Activated B cell treated with CpG ODN at 0.5 μM for 24 hours (primary cell): Measurements from ENCODE around the gene AP4E1. TPM values are rescaled to one million over a fixed set of nuclear protein-coding genes. Genes with fewer than 3 reads are reported as not detected.

ENCODE experiments used
- ATAC-seq: fragments of 200-7000 bp; cut with Tn5 transposase; one replicate; pipeline ENCODE4 v1.10.0; 2021; ENCODE audit warnings: low read depth, mild to moderate bottlenecking, moderate library complexity
- CTCF ChIA-PET: fragments of 350-600 bp; sonication (Branson Sonifier 250); formaldehyde crosslinking; loops from one replicate; lab custom pipeline; 2021; ENCODE audit warnings: antibody characterized with exemption; lab: Charles Lee
- POLR2A ChIA-PET: fragments of 350-600 bp; sonication (Branson Sonifier 250); formaldehyde crosslinking; loops from one replicate; lab custom pipeline; 2021; ENCODE audit warnings: antibody characterized with exemption; lab: Charles Lee
- DNase-seq: peaks from one replicate; pipeline ENCODE4 v3.0.0; 2022
- H3K27ac Mint-ChIP-seq: one replicate; pipeline ENCODE4 v1.8.0; 2020; ENCODE audit warnings: mixed read lengths
- H3K27me3 Mint-ChIP-seq: one replicate; pipeline ENCODE4 v1.8.0; 2021; ENCODE audit warnings: mixed read lengths
- H3K36me3 Mint-ChIP-seq: one replicate; pipeline ENCODE4 v1.8.0; 2021; ENCODE audit warnings: low read depth, mixed read lengths
- H3K4me1 Mint-ChIP-seq: one replicate; pipeline ENCODE4 v1.8.0; 2021; ENCODE audit warnings: mixed read lengths
- H3K4me3 Mint-ChIP-seq: one replicate; pipeline ENCODE4 v1.8.0; 2020; ENCODE audit warnings: mild to moderate bottlenecking, mixed read lengths
- H3K9me3 Mint-ChIP-seq: one replicate; pipeline ENCODE4 v1.8.0; 2020; ENCODE audit warnings: mixed read lengths
- intact Hi-C: fragments of 100-400 bp; cut with micrococcal nuclease; formaldehyde crosslinking; loops from one replicate; pipeline ENCODE4 v1.15.1; 2024
- total RNA-seq: library from RNA; stranded (reverse); gene quantifications from 2 replicates; pipeline ENCODE4 v1.2.3, GENCODE V29; 2022
- TF ChIP-seq, protein P1 (sequence below): fragments of 200-600 bp; IDR thresholded peaks from one replicate; pipeline ENCODE4 v1.8.0; 2022; ENCODE audit warnings: antibody characterized with exemption, mild to moderate bottlenecking

AP4E1 gene
- total RNA-seq, 1 donor from 2014 or later, result 13.4 TPM

DNA sequence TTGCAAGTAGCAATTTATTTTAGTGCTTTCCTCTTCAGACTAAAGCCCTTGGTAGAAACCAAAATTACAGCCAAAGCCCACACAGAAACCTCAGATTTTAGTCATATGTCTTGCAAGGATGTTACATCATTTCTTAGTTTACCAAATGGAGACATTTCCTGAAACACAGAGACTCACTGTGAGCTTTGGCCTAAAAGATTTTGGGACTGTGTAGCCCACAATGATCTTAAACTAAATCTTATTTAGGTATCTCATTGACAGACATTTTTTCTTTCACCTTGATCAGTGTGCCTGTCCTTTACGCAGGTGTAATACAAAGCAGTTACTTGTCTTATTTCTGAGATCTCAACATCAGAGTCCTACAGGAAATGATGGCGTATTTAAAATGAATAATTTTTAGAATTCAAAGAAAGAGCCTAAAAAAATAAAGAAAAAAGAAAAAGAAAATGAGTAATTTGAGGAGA lies 27.8 kb upstream of the AP4E1 start:
- Mint-ChIP-seq H3K36me3 (no peaks in the 10 kb centered on the region), H3K4me1 (peaks cover 63% of the 10 kb centered on the region), H3K27me3 (no peaks in the 10 kb centered on the region), H3K4me3 (no peak overlapping the region), H3K27ac (peak overlapping the region; percentile 76), H3K9me3 (no peaks in the 10 kb centered on the region)
- ChIA-PET POLR2A (interaction anchor here (0.7 to 1.6 kb wide), 4 partner anchors 27 to 527 kb away, joined by 3 to 8 read pairs (median 4); partner anchors contain the start of genes AP4E1 and TRPM7), CTCF (interaction anchor here (1.0 kb wide), 1 partner anchor 205 kb away, joined by 3 read pairs; no protein-coding TSS in a partner anchor)
- TF ChIP-seq, protein P1, sequence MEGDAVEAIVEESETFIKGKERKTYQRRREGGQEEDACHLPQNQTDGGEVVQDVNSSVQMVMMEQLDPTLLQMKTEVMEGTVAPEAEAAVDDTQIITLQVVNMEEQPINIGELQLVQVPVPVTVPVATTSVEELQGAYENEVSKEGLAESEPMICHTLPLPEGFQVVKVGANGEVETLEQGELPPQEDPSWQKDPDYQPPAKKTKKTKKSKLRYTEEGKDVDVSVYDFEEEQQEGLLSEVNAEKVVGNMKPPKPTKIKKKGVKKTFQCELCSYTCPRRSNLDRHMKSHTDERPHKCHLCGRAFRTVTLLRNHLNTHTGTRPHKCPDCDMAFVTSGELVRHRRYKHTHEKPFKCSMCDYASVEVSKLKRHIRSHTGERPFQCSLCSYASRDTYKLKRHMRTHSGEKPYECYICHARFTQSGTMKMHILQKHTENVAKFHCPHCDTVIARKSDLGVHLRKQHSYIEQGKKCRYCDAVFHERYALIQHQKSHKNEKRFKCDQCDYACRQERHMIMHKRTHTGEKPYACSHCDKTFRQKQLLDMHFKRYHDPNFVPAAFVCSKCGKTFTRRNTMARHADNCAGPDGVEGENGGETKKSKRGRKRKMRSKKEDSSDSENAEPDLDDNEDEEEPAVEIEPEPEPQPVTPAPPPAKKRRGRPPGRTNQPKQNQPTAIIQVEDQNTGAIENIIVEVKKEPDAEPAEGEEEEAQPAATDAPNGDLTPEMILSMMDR, result no peak
- DNase-seq (no peak), ATAC-seq (peak; percentile 8)
- intact Hi-C loops, result no loop called here

DNA sequence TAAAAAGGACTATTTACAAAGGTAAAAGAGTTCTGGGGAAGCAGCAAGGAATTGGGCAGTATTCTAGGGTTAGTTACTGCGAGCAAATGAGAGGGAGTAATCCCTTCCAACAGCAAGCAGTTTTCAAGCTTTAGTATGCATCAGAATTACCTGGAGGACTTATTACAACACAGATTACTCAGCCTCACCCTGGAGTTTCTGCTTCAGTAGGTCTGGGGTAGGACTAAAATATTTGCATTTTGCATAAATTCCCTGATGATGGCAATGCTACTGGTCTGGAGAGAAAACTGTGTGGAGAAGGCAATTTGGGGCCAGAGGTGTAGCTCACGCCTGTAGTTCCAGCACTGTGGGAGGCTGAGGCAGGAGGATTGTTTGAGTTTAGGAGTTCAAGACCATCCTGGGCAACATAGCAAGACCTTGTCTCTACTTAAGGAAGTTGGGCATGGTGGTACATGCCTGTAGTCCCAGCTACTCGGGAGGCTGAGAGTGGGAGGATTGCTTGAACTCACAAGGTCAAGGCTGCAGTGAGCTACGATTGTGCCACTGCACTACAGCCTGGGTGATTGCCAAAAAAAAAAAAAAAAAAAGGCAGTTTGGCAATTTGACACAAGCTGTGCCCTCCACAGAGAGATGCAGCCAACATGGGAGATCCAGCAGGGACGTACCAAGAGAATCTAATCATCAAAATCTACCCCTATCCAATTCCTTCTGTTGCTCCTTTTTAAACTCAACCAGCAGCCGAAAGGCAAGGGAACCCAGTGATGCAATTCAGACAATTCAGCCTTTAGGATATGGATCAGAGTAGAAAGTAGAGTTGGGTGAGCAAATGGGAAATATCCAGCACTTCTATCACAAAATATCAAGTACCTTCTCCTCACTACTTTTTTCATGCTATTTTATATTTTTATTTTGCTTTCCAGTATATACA lies 27.1 kb upstream of the AP4E1 start:
- no peak overlapping the region for H3K4me3 Mint-ChIP-seq
- ChIA-PET CTCF (interaction anchor here (1.0 kb wide), 1 partner anchor 206 kb away, joined by 3 read pairs; no protein-coding TSS in a partner anchor), POLR2A (interaction anchor here (0.8 to 1.2 kb wide), 5 partner anchors 27 to 527 kb away, joined by 3 to 4 read pairs (median 3); partner anchors contain the start of gene AP4E1)
- no peaks in the 10 kb centered on the region for H3K36me3 Mint-ChIP-seq
- H3K4me1 Mint-ChIP-seq, result peaks cover 67% of the 10 kb centered on the region
- no peaks in the 10 kb centered on the region for H3K27me3 Mint-ChIP-seq
- TF ChIP-seq, protein P1, result no peak
- H3K27ac Mint-ChIP-seq, result peak overlapping the region; percentile 76
- no peaks in the 10 kb centered on the region for H3K9me3 Mint-ChIP-seq
- peak; percentile 5 for ATAC-seq
- intact Hi-C loops, result no loop called here
- no peak for DNase-seq

- CTCF ChIA-PET, result no interaction called here
- Mint-ChIP-seq H3K36me3 (no peaks in the 10 kb centered on the region), H3K9me3 (no peaks in the 10 kb centered on the region), H3K4me1 (peaks cover 52% of the 10 kb centered on the region), H3K27me3 (no peaks in the 10 kb centered on the region), H3K27ac (peak overlapping the region; percentile 16), H3K4me3 (peak overlapping the region; percentile 2)
- intact Hi-C loops, result no loop called here
- TF ChIP-seq, protein P1, result no peak
- DNase-seq, result no peak
- POLR2A ChIA-PET, result no interaction called here
- peak; percentile 11 for ATAC-seq
Measured at GRCh38 chr15:50883903-50884302, 24.6 kb upstream of the AP4E1 start.

GRCh38 chr15:50884540-50884939 lies 23.9 kb upstream of the AP4E1 start:
- no peaks in the 10 kb centered on the region for H3K9me3 Mint-ChIP-seq

More at GRCh38 chr15:50884540-50884939, 23.9 kb upstream of the AP4E1 start:
- ATAC-seq (no peak), DNase-seq (no peak)
- Mint-ChIP-seq H3K27ac (peak overlapping the region; percentile 25), H3K36me3 (no peaks in the 10 kb centered on the region), H3K4me1 (peaks cover 46% of the 10 kb centered on the region), H3K4me3 (no peak overlapping the region), H3K27me3 (no peaks in the 10 kb centered on the region)
- intact Hi-C loops, result no loop called here
- CTCF ChIA-PET, result interaction anchor here (2.3 kb wide), 1 partner anchor 24 kb away, joined by 8 read pairs; the partner anchor contains the start of gene AP4E1
- TF ChIP-seq, protein P1, result no peak
- POLR2A ChIA-PET, result interaction anchor here (1.2 kb wide), 2 partner anchors 24 to 119 kb away, joined by 3 to 5 read pairs; partner anchors contain the start of genes AP4E1 and SPPL2A
